Type B pancreatic cell (in vitro differentiated cells): ENCODE results near the gene LRP2. TPM values are rescaled to one million over a fixed set of nuclear protein-coding genes. Genes with fewer than 3 reads are reported as not detected.

Source experiments
- DNase-seq: peaks from one replicate; pipeline ENCODE4 v3.0.0; 2021; ENCODE audit warnings: mixed read lengths; ENCODE audit not compliant: unreplicated experiment; ENCODE audit errors: extremely low spot score
- H3K27ac Mint-ChIP-seq: 2 replicates; pipeline ENCODE4 v1.8.0; 2021; ENCODE audit warnings: mild to moderate bottlenecking, mixed read lengths
- H3K27me3 Mint-ChIP-seq: 2 replicates; pipeline ENCODE4 v1.8.0; 2021; ENCODE audit warnings: mixed read lengths
- H3K36me3 Mint-ChIP-seq: 2 replicates; pipeline ENCODE4 v1.8.0; 2021; ENCODE audit warnings: mixed read lengths
- H3K4me1 Mint-ChIP-seq: one replicate; pipeline ENCODE4 v1.8.0; 2021; ENCODE audit warnings: mixed read lengths; ENCODE audit not compliant: unreplicated experiment
- H3K4me3 Mint-ChIP-seq: 2 replicates; pipeline ENCODE4 v1.8.0; 2021; ENCODE audit warnings: mild to moderate bottlenecking, mixed read lengths
- H3K9me3 Mint-ChIP-seq: 2 replicates; pipeline ENCODE4 v1.8.0; 2021; ENCODE audit warnings: mixed read lengths
- total RNA-seq: library from RNA; stranded (reverse); gene quantifications from 2 replicates; pipeline ENCODE4 v1.2.1, GENCODE V29; 2021; ENCODE audit warnings: low replicate concordance
- TF ChIP-seq, protein P1 (sequence below): fragments of 200-600 bp; sonication (generic); conservative IDR thresholded peaks from 2 replicates; pipeline ENCODE4 v1.5.0; 2021; ENCODE audit warnings: antibody characterized with exemption, mild to moderate bottlenecking

The LRP2 gene
- total RNA-seq, 1 donor from 2014 or later: 22.7 TPM

DNA sequence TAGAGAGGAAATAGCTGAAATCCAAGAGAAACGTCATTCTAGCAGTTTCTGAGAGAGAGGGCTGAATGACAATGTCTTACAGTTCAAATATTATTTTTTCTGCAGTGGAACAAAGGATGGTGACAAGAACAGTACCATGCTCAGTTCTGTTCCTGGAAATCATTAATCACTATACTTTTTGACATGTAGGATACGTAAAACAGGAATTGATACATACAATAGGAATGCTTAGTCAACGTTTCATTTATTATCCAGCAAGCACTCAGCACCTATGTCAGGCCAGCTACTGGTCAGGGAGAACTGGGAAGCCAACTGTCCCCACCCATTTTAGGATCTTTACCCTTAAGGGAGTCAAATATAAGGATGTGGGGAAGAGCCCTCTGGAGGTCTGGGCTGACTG is 178.3 kb downstream of the LRP2 start:
- H3K4me1 Mint-ChIP-seq: no peaks in the 10 kb centered on the region
- no peak for DNase-seq
- H3K27ac Mint-ChIP-seq: no peak overlapping the region
- H3K9me3 Mint-ChIP-seq: no peaks in the 10 kb centered on the region
- TF ChIP-seq, protein P1, sequence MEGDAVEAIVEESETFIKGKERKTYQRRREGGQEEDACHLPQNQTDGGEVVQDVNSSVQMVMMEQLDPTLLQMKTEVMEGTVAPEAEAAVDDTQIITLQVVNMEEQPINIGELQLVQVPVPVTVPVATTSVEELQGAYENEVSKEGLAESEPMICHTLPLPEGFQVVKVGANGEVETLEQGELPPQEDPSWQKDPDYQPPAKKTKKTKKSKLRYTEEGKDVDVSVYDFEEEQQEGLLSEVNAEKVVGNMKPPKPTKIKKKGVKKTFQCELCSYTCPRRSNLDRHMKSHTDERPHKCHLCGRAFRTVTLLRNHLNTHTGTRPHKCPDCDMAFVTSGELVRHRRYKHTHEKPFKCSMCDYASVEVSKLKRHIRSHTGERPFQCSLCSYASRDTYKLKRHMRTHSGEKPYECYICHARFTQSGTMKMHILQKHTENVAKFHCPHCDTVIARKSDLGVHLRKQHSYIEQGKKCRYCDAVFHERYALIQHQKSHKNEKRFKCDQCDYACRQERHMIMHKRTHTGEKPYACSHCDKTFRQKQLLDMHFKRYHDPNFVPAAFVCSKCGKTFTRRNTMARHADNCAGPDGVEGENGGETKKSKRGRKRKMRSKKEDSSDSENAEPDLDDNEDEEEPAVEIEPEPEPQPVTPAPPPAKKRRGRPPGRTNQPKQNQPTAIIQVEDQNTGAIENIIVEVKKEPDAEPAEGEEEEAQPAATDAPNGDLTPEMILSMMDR: no peak
- H3K36me3 Mint-ChIP-seq: no peaks in the 10 kb centered on the region
- H3K27me3 Mint-ChIP-seq: no peaks in the 10 kb centered on the region
- no peak overlapping the region for H3K4me3 Mint-ChIP-seq

DNA sequence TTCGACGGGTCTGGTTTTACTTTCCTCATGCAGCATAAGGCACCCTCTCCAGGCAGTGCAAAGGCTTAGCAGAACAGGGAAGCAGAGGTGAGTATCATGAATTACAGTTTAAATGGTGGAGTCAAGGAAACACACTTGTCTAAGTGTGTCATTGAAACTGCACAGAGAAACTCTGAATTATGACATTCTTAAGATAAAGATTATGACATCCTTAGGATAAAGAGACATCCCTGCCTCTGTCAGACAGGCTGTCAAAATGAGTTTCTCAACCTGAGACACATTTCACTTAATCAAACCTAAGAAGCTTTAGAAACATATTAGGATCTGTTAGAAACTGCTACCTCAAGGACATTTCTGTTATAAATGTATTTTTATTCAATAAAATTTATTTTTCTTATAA is 179.8 kb downstream of the LRP2 start:
- H3K4me1 Mint-ChIP-seq: no peaks in the 10 kb centered on the region
- no peak for DNase-seq
- no peaks in the 10 kb centered on the region for H3K9me3 Mint-ChIP-seq
- TF ChIP-seq, protein P1: no peak
- H3K4me3 Mint-ChIP-seq: no peak overlapping the region
- H3K27ac Mint-ChIP-seq: no peak overlapping the region
- H3K36me3 Mint-ChIP-seq: no peaks in the 10 kb centered on the region
- H3K27me3 Mint-ChIP-seq: no peaks in the 10 kb centered on the region

DNA sequence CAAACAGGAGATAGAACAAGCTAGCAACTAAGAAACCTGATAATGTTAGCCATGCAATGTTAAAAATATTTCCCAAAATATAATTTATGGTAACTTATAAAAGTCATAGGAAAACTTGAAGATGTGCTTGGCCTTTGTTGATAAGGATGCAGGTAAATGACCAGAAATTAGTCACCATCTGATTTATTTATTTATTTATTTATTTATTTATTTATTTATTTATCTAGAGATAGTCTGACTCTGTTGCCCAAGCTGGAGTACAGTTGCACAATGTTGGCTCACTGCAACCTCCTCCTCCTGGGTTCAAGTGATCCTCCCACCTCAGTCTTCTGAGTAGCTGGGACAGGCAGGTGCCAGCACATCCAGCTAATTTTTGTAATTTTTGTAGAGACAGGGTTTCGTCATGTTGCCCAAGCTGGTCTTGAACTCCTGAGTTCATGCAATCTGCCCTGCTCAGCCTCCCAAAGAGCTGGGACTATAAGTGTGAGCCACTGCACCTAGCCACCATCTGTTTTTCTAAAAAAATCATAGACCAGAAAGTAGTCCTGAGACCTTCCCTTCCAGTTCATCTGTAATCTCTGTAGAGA is 183.4 kb downstream of the LRP2 start:
- Mint-ChIP-seq H3K4me3 (no peak overlapping the region), H3K27ac (no peak overlapping the region), H3K36me3 (no peaks in the 10 kb centered on the region), H3K27me3 (no peaks in the 10 kb centered on the region), H3K4me1 (no peaks in the 10 kb centered on the region), H3K9me3 (no peaks in the 10 kb centered on the region)
- DNase-seq: no peak
- TF ChIP-seq, protein P1: no peak

DNA sequence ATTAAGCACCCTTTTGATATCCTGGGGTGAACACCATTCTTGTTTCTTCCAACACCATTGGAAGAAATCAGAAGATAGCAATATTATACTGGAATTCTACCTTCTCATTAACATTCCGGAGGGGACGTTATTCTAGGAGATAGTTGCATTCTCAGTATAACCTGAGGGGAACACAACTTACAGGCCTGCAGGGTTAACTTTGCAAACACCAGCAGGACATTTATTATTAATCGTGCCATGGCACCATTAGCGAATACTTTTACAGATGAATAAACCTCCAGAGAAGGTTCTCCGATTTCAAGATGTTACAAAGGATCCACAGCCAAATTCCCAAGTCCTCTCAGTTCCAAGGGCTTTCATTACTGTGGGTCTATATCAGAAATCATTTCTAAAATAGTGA is 184.0 kb downstream of the LRP2 start:
- H3K36me3 Mint-ChIP-seq: no peaks in the 10 kb centered on the region
- TF ChIP-seq, protein P1: no peak
- no peaks in the 10 kb centered on the region for H3K4me1 Mint-ChIP-seq
- no peaks in the 10 kb centered on the region for H3K27me3 Mint-ChIP-seq
- no peak for DNase-seq
- H3K9me3 Mint-ChIP-seq: no peaks in the 10 kb centered on the region
- no peak overlapping the region for H3K4me3 Mint-ChIP-seq
- H3K27ac Mint-ChIP-seq: no peak overlapping the region

DNA sequence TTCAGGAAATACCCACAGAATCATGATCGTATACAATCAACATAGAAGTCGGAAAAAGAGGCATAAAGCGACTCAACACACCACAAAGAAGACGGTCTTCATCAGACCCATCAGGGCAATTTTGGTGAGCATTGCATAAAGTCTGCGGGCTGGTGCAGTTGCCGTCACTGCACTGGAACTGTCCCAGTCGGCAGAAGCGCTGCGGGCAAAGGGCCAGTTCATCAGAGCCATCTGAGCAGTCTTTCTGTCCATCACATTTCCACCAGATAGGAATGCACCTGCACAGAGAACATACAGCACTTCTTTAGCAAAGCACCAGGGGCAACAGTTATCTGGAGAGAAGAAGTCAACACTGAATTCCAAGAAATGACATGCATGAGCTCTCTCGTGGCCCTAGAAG is 187.2 kb downstream of the LRP2 start:
- H3K9me3 Mint-ChIP-seq: no peaks in the 10 kb centered on the region
- no peak for DNase-seq
- no peaks in the 10 kb centered on the region for H3K4me1 Mint-ChIP-seq
- H3K36me3 Mint-ChIP-seq: no peaks in the 10 kb centered on the region
- H3K4me3 Mint-ChIP-seq: no peak overlapping the region
- no peaks in the 10 kb centered on the region for H3K27me3 Mint-ChIP-seq
- no peak overlapping the region for H3K27ac Mint-ChIP-seq
- TF ChIP-seq, protein P1: no peak

DNA sequence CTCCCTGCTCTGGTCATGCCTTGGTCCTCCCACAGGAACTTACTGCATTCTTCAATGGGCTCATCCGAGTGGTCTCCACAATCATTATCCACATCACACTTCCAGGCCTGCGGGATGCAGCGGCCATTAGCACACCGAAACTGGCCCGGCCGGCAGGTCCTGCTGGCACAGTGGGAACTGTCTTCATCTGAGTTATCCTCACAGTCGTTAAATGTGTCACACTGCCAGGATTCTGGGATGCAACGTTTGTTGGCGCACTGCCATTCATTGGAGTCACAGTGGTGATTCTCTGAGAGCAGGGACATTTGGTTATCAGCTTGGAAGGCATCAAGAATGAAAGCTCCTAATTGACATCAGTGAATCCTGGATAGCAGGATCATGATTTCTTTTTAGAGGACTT is 188.5 kb downstream of the LRP2 start:
- H3K4me1 Mint-ChIP-seq: no peaks in the 10 kb centered on the region
- no peak for DNase-seq
- H3K4me3 Mint-ChIP-seq: no peak overlapping the region
- TF ChIP-seq, protein P1: no peak
- no peaks in the 10 kb centered on the region for H3K9me3 Mint-ChIP-seq
- H3K27ac Mint-ChIP-seq: no peak overlapping the region
- no peaks in the 10 kb centered on the region for H3K36me3 Mint-ChIP-seq
- no peaks in the 10 kb centered on the region for H3K27me3 Mint-ChIP-seq
